Neural progenitor cell (in vitro differentiated cells): ENCODE results near the gene ATP2A3. TPM values are rescaled to one million over a fixed set of nuclear protein-coding genes. Genes with fewer than 3 reads are reported as not detected.

Experiments
- DNase-seq: peaks from one replicate; pipeline ENCODE4 v3.0.0-alpha.2; 2016; ENCODE audit warnings: low spot score
- H2AFZ ChIP-seq: fragments of 200-600 bp; sonication (generic); replicated peaks from 2 replicates; pipeline ENCODE4 v1.6.1; 2016; ENCODE audit warnings: antibody characterized with exemption
- H3F3A ChIP-seq: fragments of 200-600 bp; sonication (generic); 2 replicates; pipeline ENCODE4 v1.6.1; 2016; ENCODE audit warnings: antibody characterized with exemption, low read depth
- H3K27ac ChIP-seq: fragments of 200-600 bp; sonication (generic); 2 replicates; pipeline ENCODE4 v1.5.1; 2016; ENCODE audit warnings: mild to moderate bottlenecking
- H3K27me3 ChIP-seq: fragments of 200-600 bp; sonication (generic); 2 replicates; pipeline ENCODE4 v1.6.1; 2016; ENCODE audit warnings: mild to moderate bottlenecking, moderate library complexity
- H3K36me3 ChIP-seq: fragments of 200-600 bp; sonication (generic); 2 replicates; pipeline ENCODE4 v1.5.1; 2016
- H3K4me1 ChIP-seq: fragments of 200-600 bp; sonication (generic); 2 replicates; pipeline ENCODE4 v1.6.1; 2016; ENCODE audit warnings: mixed run types
- H3K4me2 ChIP-seq: fragments of 200-600 bp; sonication (generic); 2 replicates; pipeline ENCODE4 v1.6.1; 2016
- H3K4me3 ChIP-seq: fragments of 200-600 bp; sonication (generic); 2 replicates; pipeline ENCODE4 v1.5.1; 2016
- H3K79me2 ChIP-seq: fragments of 200-600 bp; sonication (generic); 2 replicates; pipeline ENCODE4 v1.6.1; 2016; ENCODE audit warnings: low read depth
- H3K9ac ChIP-seq: fragments of 200-600 bp; sonication (generic); 2 replicates; pipeline ENCODE4 v1.6.1; 2016
- H3K9me3 ChIP-seq: fragments of 200-600 bp; sonication (generic); 2 replicates; pipeline ENCODE4 v1.5.1; 2016; ENCODE audit warnings: low read depth
- H4K20me1 ChIP-seq: fragments of 200-600 bp; sonication (generic); 2 replicates; pipeline ENCODE4 v1.6.1; 2016; ENCODE audit warnings: low read depth
- H3K27ac Mint-ChIP-seq: 3 replicates; pipeline ENCODE4 v1.8.0; 2021; ENCODE audit warnings: mixed read lengths
- H3K27me3 Mint-ChIP-seq: 2 replicates; pipeline ENCODE4 v1.8.0; 2022; ENCODE audit warnings: low read depth, mild to moderate bottlenecking, inconsistent platforms, moderate library complexity, mixed read lengths; ENCODE audit not compliant: insufficient read depth
- H3K36me3 Mint-ChIP-seq: 3 replicates; pipeline ENCODE4 v1.8.0; 2021; ENCODE audit warnings: mixed read lengths
- H3K4me1 Mint-ChIP-seq: 3 replicates; pipeline ENCODE4 v1.8.0; 2021; ENCODE audit warnings: mixed read lengths
- H3K4me3 Mint-ChIP-seq: 3 replicates; pipeline ENCODE4 v1.8.0; 2021; ENCODE audit warnings: mild to moderate bottlenecking, moderate library complexity, mixed read lengths
- H3K9me3 Mint-ChIP-seq: 3 replicates; pipeline ENCODE4 v1.8.0; 2020; ENCODE audit warnings: mixed read lengths
- EZH2 ChIP-seq: fragments of 200-600 bp; sonication (generic); IDR thresholded peaks from 2 replicates; pipeline ENCODE4 v1.6.1; 2017; ENCODE audit warnings: antibody characterized with exemption, mild to moderate bottlenecking, moderate library complexity
- EZH2phosphoT487 ChIP-seq: fragments of 200-600 bp; sonication (generic); IDR thresholded peaks from 2 replicates; pipeline ENCODE4 v1.6.1; 2017; ENCODE audit warnings: antibody characterized with exemption
- total RNA-seq: library from RNA; depleted of rRNA; stranded (reverse); fragments of >200 nt; gene quantifications from 2 replicates; pipeline ENCODE4 v1.2.3, GENCODE V29; 2015; ENCODE audit warnings: low replicate concordance
- TF ChIP-seq, protein P1 (sequence below): fragments of 200-600 bp; sonication (generic); IDR thresholded peaks from 2 replicates; pipeline ENCODE4 v1.5.1; 2017; ENCODE audit warnings: antibody characterized with exemption, mild to moderate bottlenecking

Gene ATP2A3
- total RNA-seq, 1 donor from 2014 or later = 0.65 TPM

DNA sequence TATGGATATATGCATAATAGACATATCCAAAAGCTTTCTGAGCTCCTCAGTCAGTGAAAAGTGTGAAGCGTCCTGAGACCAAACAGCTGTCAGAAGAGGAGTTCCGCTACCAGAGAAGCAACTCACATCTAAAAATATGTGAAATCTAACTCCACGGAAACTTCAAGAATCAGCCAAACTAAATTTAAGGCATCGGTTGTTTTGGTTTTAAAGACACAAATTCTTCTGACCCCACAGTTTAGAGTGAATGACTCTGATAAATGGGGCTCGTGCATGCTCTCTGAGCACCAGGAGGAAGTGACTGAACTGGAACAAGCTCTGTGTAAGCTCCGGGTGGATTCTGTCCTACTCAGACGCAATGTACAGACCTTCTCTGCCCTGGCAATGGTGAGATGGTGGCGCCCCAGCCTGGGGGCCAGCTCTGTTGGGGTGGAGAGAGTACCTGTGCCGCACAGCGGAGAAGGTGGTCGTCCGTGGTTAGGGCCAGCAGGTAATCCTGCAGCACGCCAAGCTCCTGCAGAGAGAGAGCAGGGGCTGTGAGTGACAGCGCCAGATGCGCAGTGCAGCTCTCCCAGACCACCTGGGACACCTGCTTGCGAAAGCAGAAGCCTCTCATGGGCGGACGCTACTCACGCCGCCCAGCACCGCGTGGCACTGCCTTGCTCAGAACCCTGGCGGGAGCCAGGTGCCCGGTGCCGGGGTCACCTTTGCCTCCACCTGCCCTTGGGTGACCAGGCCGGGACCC, 44.4 kb upstream of the ATP2A3 start:
- TF ChIP-seq, protein P1, sequence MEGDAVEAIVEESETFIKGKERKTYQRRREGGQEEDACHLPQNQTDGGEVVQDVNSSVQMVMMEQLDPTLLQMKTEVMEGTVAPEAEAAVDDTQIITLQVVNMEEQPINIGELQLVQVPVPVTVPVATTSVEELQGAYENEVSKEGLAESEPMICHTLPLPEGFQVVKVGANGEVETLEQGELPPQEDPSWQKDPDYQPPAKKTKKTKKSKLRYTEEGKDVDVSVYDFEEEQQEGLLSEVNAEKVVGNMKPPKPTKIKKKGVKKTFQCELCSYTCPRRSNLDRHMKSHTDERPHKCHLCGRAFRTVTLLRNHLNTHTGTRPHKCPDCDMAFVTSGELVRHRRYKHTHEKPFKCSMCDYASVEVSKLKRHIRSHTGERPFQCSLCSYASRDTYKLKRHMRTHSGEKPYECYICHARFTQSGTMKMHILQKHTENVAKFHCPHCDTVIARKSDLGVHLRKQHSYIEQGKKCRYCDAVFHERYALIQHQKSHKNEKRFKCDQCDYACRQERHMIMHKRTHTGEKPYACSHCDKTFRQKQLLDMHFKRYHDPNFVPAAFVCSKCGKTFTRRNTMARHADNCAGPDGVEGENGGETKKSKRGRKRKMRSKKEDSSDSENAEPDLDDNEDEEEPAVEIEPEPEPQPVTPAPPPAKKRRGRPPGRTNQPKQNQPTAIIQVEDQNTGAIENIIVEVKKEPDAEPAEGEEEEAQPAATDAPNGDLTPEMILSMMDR = no peak
- TF ChIP-seq EZH2phosphoT487 (no peak), EZH2 (no peak)
- Histone ChIP-seq H3K9me3 (no peaks in the 10 kb centered on the region), H3K4me1 (no peaks in the 10 kb centered on the region), H4K20me1 (no peaks in the 10 kb centered on the region), H3K36me3 (no peaks in the 10 kb centered on the region), H3F3A (no peaks in the 10 kb centered on the region), H3K4me3 (no peak overlapping the region), H2AFZ (no peak overlapping the region), H3K4me2 (no peak overlapping the region), H3K27me3 (no peaks in the 10 kb centered on the region), H3K79me2 (no peaks in the 10 kb centered on the region), H3K9ac (no peak overlapping the region), H3K27ac (no peak overlapping the region)
- Mint-ChIP-seq H3K36me3 (peaks cover 7% of the 10 kb centered on the region), H3K4me3 (no peak overlapping the region), H3K4me1 (peaks cover 10% of the 10 kb centered on the region), H3K27me3 (no peaks in the 10 kb centered on the region), H3K27ac (no peak overlapping the region), H3K9me3 (no peaks in the 10 kb centered on the region)
- no peak for DNase-seq

DNA sequence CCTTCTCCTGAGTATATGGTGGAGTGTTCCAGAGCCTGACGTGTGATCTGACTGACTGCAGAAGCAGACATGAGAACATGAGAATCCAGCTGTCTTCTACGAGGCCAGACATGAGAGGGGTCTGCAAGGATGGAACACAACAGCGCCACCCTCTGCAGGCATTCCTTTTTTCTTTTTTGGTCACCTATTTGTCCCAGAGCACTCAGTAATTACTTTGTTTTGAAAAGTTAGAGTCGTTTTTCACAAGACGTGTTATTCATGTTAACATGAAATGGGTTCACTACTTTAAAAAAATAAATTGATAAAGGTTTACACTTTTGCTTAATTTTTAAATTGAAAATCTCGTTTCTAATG, 43.8 kb upstream of the ATP2A3 start:
- no peak overlapping the region for H3K27ac ChIP-seq
- no peaks in the 10 kb centered on the region for H3K9me3 ChIP-seq
- TF ChIP-seq EZH2phosphoT487 (no peak), EZH2 (no peak)
- TF ChIP-seq, protein P1 = peak; percentile 43
- no peak overlapping the region for H3K4me3 Mint-ChIP-seq
- H3K79me2 ChIP-seq = no peaks in the 10 kb centered on the region
- no peak overlapping the region for H2AFZ ChIP-seq
- no peak overlapping the region for H3K27ac Mint-ChIP-seq
- no peak overlapping the region for H3K4me3 ChIP-seq
- peaks cover 7% of the 10 kb centered on the region for H3K36me3 Mint-ChIP-seq
- H3K4me1 Mint-ChIP-seq = peaks cover 13% of the 10 kb centered on the region
- no peak for DNase-seq
- H3K4me2 ChIP-seq = no peak overlapping the region
- H3F3A ChIP-seq = no peaks in the 10 kb centered on the region
- H3K4me1 ChIP-seq = no peaks in the 10 kb centered on the region
- no peaks in the 10 kb centered on the region for H3K9me3 Mint-ChIP-seq
- no peaks in the 10 kb centered on the region for H3K27me3 ChIP-seq
- no peaks in the 10 kb centered on the region for H3K36me3 ChIP-seq
- H3K27me3 Mint-ChIP-seq = peaks cover 2% of the 10 kb centered on the region
- no peak overlapping the region for H3K9ac ChIP-seq
- H4K20me1 ChIP-seq = no peaks in the 10 kb centered on the region

DNA sequence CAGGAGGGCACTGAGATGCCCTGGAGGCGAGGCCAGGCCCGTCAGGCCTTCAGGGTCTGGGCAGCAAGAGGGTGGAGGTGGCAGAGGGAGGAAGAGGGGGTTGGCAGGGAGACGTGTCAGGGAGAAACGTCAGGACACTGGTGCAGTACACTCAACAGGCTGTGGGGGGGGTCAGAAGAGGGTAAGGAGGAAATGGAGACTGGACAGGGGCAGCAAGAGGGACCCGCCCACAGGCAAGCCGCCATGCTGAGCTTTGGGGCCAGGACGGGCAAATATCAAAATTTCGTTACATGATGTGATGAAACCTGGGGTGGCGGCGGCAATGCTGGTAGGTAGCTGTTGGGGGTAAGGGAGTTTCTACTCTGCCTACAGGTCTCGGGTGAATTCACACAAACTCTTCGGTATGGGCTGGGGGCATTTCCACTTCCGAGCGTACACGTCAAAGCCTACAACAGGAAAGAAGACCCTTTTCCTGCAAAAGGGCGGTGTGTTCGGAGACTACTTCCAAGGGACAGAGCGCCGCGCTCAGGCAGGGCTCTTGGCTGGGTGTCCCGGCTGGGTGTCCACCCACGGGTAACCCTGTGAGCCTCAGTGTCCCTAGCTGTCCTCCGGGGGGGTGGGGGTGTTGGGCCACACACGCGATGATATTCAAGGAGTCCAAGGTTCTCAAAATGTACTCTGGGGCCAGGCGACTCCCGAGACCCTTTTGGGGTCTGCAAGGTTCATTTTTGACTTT, 43.3 kb upstream of the ATP2A3 start:
- TF ChIP-seq, protein P1 = no peak
- TF ChIP-seq EZH2 (no peak), EZH2phosphoT487 (no peak)
- Mint-ChIP-seq H3K27ac (no peak overlapping the region), H3K27me3 (peaks cover 2% of the 10 kb centered on the region), H3K4me3 (no peak overlapping the region), H3K9me3 (no peaks in the 10 kb centered on the region), H3K4me1 (peaks cover 13% of the 10 kb centered on the region), H3K36me3 (peaks cover 7% of the 10 kb centered on the region)
- Histone ChIP-seq H3K4me2 (no peak overlapping the region), H4K20me1 (no peaks in the 10 kb centered on the region), H3K4me1 (no peaks in the 10 kb centered on the region), H3F3A (no peaks in the 10 kb centered on the region), H2AFZ (no peak overlapping the region), H3K27ac (no peak overlapping the region), H3K9me3 (no peaks in the 10 kb centered on the region), H3K27me3 (no peaks in the 10 kb centered on the region), H3K79me2 (no peaks in the 10 kb centered on the region), H3K9ac (no peak overlapping the region), H3K4me3 (no peak overlapping the region), H3K36me3 (no peaks in the 10 kb centered on the region)
- DNase-seq = no peak
